HG02943 (cell line): Measurements from ENCODE around the gene CRISPLD2.

Source experiments
- ATAC-seq: cut with Tn5 transposase; IDR thresholded peaks from one replicate; pipeline ENCODE4 v1.9.1; 2021; ENCODE audit warnings: mild to moderate bottlenecking, low read depth, moderate library complexity; ENCODE audit not compliant: unreplicated experiment

Gene CRISPLD2

DNA sequence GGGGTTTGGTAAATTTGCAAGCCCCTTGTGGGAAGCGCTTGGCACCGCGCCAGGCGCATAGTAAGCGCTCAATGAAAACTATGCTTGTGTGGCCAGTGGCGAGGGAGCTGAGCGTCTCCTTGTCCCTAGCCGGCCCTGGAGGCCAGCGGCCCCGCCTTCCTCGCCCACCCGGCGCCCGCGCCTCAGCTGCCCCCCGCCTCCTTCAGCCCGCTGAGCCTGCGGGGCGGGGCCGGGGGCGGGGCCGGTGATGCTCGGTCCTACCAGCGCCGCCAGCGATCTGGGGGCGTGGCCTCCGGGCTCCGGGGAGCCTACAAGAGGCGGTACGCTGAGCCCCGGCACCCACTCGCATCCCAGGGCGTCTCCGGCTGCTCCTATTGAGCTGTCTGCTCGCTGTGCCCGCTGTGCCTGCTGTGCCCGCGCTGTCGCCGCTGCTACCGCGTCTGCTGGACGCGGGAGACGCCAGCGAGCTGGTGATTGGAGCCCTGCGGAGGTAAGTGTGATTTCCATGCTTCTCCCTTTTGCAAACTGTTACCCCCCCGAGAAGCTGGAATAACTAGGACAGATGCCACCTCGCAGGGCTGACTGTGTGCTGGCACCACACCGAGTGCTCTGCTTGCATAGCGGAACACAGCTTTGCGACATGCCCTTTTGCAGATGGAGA is at the start of gene CRISPLD2:
Gene CRISPLD2, plus strand, starts transcription at position 342 of the 661 bp plus-strand sequence. CDS start 18,511 bp downstream, outside the sequence.
- ATAC-seq: no peak

GRCh38 chr16:84773312-84773711 is 46.5 kb upstream of the CRISPLD2 start:
- ATAC-seq: no peak

GRCh38 chr16:84774810-84775209 is 45.0 kb upstream of the CRISPLD2 start:
- no peak for ATAC-seq

- ATAC-seq: no peak
Measured at GRCh38 chr16:84775262-84775810, 44.4 kb upstream of the CRISPLD2 start.

- ATAC-seq: no peak
Measured at GRCh38 chr16:84777435-84777834, 42.4 kb upstream of the CRISPLD2 start.

GRCh38 chr16:84778720-84779119 is 41.1 kb upstream of the CRISPLD2 start:
- no peak for ATAC-seq

DNA sequence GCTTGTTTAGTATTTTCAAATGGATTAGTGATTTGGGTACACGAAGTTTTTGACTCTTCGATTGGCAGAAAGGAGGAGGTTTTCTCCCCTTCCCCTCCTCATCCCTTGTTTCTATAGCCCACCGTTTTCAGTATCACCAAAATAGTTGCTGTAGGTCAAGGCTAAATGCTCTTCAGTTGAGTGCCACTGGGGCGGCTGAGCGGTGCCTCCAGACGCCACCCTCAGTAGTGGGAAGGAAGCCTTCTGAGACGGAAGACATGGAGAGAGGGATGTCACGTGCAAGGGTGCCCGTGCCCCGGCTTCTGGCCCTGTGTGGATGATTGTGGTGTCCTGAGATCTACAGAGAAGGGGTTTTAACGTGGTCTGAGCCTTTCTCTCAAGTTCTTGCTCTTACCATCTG is 39.7 kb upstream of the CRISPLD2 start:
- no peak for ATAC-seq

DNA sequence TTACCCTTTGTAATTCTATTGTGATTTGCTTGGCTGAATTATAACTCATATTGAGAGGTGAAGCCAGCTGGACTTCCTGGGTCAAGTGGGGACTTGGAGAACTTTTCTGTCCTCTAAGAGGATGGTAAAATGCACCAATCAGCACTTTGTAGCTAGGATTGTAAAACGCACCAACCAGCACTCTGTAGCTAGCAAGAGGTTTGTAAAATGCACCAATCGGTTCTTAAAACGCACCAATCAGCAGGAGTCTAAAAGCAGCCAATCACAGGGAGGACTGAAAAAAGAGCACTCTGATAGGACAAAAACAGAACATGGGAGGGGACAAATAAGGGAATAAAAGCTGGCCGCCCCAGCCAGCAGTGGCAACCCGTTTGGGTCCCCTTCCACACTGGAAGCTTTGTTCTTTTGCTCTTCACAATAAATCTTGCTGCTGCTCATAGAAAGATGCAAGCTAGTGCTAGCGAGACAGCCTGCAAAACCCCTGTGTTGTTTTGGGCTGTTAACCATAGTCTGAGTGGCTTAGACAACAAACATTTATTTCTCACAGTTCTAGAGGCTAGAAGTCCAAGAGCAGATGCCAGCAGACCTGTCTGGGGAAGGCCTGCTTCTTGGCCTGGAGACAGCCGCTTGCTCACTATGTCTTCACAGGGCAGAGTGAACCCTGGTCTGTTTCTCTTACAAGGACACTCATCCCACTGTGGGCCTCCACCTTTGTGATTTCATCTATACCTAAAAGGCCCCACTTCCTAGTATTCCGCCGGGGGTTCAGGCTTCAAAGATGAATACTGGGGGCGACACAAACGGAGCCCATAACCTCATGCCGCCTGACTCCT is 39.0 kb upstream of the CRISPLD2 start:
- no peak for ATAC-seq

- ATAC-seq: no peak
Measured at GRCh38 chr16:84782846-84783245, 36.9 kb upstream of the CRISPLD2 start.

DNA sequence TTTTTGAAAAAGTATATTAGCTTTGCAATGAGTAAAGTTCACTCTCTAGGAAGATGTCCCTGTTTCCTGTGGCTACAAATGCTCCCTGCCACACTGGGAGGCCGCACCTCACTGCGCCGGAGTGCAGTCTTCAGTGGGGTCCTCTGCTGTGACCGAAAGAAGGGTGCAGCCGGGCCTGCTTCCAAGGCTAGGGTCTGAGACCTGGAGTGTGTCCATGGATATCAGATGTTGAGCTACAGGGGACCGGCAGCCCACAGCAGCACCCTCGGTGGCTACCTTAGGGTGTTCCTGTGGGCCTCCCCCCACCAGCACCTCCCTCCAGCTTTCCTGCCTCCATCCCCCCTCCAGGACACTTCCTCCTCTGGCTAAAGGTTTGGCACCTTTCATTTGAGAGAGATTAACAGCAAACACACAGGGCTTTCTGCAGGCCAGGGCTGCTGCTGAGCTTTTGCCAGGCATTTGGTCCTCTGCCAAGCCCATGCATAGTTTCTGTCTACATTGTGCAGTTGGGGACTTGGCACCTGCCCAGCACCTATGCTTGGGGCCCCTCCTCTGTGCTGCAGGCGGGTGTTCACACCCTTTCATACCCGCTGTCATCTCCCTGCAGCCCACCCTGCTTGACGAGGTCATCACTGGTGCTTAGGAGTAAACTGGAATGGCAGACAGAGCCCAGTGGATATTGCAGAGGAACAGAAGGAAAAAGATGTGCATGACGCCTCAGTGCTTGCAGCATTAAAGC is 33.8 kb upstream of the CRISPLD2 start:
- no peak for ATAC-seq

DNA sequence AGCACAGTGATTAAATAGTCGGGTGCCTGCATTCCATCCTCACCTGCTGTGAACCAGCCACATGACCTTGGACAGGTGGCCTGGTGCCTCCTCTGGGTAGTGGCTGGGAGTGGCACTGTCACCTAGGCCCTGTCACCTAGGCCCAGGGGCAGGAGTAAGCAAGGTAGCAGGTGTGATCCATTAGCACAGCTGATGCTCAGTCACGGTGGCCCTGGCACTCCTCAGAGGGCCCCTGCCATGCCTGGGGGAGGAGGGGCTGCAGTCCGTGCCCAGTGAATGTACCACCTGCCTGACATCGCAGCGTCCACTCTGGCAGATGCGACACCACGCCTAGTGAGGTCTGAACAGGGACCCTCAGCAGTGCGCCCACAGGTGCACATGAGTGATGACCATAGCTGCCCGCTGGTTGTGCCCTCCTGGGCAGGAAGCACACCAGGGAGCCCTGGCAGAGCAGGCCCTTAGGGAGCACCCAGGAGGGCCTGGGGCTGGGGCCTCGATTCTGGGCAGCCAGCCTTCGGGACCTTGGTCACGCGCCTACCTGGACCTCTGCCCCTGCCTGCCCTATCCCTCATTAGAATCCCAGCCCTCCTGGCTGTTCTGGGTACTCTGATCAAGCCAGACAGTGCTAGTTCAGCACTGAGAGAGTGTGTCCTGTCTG is 33.1 kb upstream of the CRISPLD2 start:
- no peak for ATAC-seq

- ATAC-seq: no peak
Measured at GRCh38 chr16:84787263-84787622, 32.5 kb upstream of the CRISPLD2 start.

- ATAC-seq: no peak
Measured at GRCh38 chr16:84788920-84789391, 30.8 kb upstream of the CRISPLD2 start.

DNA sequence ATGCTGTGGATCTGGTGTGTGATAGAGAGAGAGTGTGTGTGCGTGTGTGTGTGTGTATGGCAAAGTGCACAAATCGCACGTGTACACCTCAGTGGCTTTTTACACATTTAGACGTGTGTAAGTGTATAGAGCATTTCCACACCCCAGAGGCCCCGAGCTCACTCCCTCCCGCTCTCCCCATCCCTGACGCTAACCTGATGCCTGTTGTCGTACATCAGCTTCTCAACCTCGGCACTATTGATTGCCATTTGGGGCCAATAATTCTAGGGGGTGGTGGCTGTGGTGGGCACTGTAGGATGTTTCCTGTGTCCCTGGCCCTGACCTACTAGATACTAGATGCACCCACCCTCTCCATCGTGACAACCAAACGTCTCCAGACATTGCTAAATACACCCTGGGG is 30.4 kb upstream of the CRISPLD2 start:
- no peak for ATAC-seq

GRCh38 chr16:84790301-84790700 is 29.5 kb upstream of the CRISPLD2 start:
- no peak for ATAC-seq

DNA sequence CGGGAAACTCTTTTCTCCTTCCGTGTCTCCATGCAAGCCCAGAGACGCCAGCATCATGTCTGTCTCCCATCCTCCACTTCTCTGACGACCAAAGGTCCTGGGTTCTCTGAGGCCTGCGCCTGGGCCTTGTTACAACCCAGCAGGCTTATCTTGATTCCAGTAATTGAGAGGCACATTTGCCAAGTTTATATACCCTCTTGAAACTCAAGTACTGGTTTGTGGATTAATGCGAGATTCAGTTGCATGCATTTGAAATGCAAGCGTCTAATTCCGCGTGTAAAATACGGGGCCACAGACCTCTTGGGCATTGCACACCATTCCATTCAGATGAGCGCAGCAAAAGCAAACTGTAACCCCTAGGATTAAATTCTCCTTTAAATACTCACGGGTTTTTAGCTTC is 28.7 kb upstream of the CRISPLD2 start:
- ATAC-seq: no peak

DNA sequence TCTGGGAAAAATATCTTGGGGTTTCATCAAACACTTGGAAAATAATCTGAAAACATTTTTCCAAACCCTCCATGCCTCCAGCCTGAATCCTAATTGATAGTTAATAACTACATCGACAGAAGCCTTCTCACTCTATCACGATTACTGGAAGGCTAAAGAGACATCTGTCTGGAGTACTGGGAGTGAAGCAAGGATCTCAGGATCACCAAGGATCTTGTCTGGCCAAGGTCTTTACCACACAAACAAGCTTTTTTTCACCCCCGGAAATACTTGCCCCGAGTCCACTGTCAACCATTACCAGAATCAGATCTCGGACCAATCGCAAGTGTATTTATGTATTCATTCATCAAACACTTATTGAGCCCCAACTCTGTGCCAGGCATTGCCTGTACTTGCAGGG is 28.3 kb upstream of the CRISPLD2 start:
- no peak for ATAC-seq

DNA sequence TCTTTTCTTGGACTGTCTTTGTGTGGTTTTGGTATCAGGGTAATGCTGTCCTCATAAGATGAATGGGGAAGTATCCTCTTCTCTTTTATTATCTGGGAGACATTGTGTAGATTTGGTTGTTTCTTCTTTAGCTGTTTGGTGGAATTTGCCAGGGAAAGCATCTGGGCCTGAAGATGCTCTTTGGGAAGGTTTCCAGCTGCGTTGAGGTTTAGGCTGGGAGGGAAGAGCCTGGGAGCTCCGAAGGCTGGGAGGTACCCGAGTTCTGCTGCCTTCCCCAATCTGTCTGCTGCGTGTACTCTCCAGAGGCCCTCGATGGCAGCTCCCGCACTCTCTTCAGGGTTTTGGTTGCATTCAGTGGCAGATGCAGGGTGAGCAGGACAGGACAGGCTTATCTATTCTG is 25.6 kb upstream of the CRISPLD2 start:
- no peak for ATAC-seq

DNA sequence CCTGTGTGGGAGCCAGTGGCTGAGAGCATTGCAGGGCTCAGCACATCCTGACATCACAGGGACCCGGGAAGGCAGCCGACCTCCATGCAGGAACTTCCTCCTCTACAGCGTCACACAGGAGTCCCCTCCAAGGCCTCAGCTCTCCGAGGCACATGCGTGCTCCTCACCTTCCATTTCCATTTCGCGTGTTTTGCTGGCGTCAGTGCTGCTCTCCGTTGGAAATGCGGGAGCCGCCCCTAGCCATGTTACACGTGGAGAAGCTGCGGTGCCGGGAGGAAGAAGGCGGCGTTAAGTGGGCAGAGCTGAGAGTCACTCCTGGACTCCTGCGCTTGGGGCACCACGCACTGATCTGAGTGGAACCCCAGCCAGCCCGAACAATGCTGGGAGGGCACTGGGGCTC is 25.2 kb upstream of the CRISPLD2 start:
- ATAC-seq: no peak

DNA sequence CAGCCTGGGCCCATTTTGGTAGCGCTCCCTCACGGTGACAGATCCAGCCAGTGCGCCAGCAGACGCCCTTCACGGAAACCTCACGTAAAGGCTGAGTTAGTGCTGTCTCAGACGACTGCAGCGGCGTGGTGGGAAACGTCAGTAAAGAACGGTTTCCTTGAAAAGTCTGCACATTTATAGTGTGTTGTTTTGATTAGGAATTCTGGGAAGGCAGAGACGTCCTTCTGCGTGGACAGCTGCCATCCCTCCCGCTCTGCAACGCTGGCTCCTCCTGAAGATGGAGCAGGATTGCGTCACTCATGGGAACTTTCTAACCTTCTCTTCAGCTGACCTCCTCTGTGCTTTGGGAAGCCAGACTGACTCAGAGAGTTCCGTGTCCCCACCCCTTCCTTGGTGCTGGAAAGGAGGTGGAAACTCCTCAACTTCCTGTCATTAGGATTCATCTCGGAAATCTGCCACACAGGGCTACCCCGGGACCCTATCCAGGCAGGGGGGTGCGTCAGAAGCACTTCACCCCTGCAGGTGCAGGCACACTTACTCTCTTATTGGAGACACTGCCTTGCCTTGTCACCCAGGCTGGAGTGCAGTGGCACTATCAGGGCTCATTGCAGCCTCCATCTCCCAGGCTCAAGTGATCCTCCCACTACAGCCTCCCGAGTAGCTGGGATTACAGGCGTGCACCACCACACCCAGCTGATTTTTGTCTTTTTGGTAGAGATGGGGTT is 24.3 kb upstream of the CRISPLD2 start:
- no peak for ATAC-seq
